H9 (cell line): Measurements from ENCODE around the gene AGXT. TPM values are rescaled to one million over a fixed set of nuclear protein-coding genes. Genes with fewer than 3 reads are reported as not detected.

Experiments
- DNase-seq: peaks from one replicate; pipeline ENCODE4 v3.0.0-alpha.2; 2017
- H2AFZ ChIP-seq: one replicate; pipeline ENCODE4 v1.6.1; 2013; ENCODE audit warnings: mild to moderate bottlenecking, low read length, control low read depth, moderate library complexity
- H2AK5ac ChIP-seq: 2 replicates; pipeline ENCODE4 v1.6.1; 2013; ENCODE audit warnings: low read length, control low read depth, mixed read lengths; ENCODE audit not compliant: insufficient read length
- H2BK120ac ChIP-seq: one replicate; pipeline ENCODE4 v1.6.1; 2013; ENCODE audit warnings: low read depth, mild to moderate bottlenecking, low read length, control low read depth, inconsistent platforms; ENCODE audit not compliant: poor library complexity, severe bottlenecking
- H2BK12ac ChIP-seq: 2 replicates; pipeline ENCODE4 v1.6.1; 2013; ENCODE audit warnings: low read length, control low read depth, mixed read lengths, low read depth; ENCODE audit not compliant: insufficient read length
- H2BK15ac ChIP-seq: 2 replicates; pipeline ENCODE4 v1.6.1; 2013; ENCODE audit warnings: low read depth, low read length, control low read depth
- H2BK20ac ChIP-seq: one replicate; pipeline ENCODE4 v1.6.1; 2013; ENCODE audit warnings: low read depth, mild to moderate bottlenecking, low read length, control low read depth, inconsistent platforms; ENCODE audit not compliant: poor library complexity, severe bottlenecking
- H2BK5ac ChIP-seq: 2 replicates; pipeline ENCODE4 v1.6.1; 2013; ENCODE audit warnings: low read length, control low read depth, mixed read lengths; ENCODE audit not compliant: insufficient read length
- H3K14ac ChIP-seq: 2 replicates; pipeline ENCODE4 v1.6.1; 2013; ENCODE audit warnings: low read length, control low read depth; ENCODE audit not compliant: insufficient read depth
- H3K18ac ChIP-seq: 2 replicates; pipeline ENCODE4 v1.6.1; 2013; ENCODE audit warnings: low read depth, mild to moderate bottlenecking, mixed read lengths, low read length, control low read depth; ENCODE audit not compliant: insufficient read length
- H3K23ac ChIP-seq: 2 replicates; pipeline ENCODE4 v1.6.1; 2013; ENCODE audit warnings: low read length, control low read depth, mixed read lengths, low read depth; ENCODE audit not compliant: insufficient read length
- H3K23me2 ChIP-seq: 2 replicates; pipeline ENCODE4 v1.6.1; 2013; ENCODE audit warnings: low read depth, mild to moderate bottlenecking, mixed read lengths, low read length, control low read depth; ENCODE audit not compliant: insufficient read length, poor library complexity, severe bottlenecking
- H3K27ac ChIP-seq: 2 replicates; pipeline ENCODE4 v1.5.1; 2013; ENCODE audit warnings: low read length, control low read depth, mixed read lengths, low read depth; ENCODE audit not compliant: insufficient read length
- H3K27me3 ChIP-seq: 2 replicates; pipeline ENCODE4 v1.6.1; 2013; ENCODE audit warnings: low read length, control low read depth, inconsistent platforms; ENCODE audit not compliant: insufficient read depth
- H3K4ac ChIP-seq: 2 replicates; pipeline ENCODE4 v1.6.1; 2013; ENCODE audit warnings: low read depth, mild to moderate bottlenecking, control low read depth, inconsistent platforms, low read length, moderate library complexity
- H3K4me1 ChIP-seq: 2 replicates; pipeline ENCODE4 v1.6.1; 2013; ENCODE audit warnings: low read length, control low read depth, inconsistent platforms; ENCODE audit not compliant: insufficient read depth
- H3K4me2 ChIP-seq: 2 replicates; pipeline ENCODE4 v1.6.1; 2013; ENCODE audit warnings: low read length, control low read depth, mixed read lengths; ENCODE audit not compliant: insufficient read length, insufficient read depth
- H3K56ac ChIP-seq: 2 replicates; pipeline ENCODE4 v1.6.1; 2013; ENCODE audit warnings: low read depth, mild to moderate bottlenecking, mixed read lengths, low read length, control low read depth; ENCODE audit not compliant: insufficient read length
- H3K79me1 ChIP-seq: 2 replicates; pipeline ENCODE4 v1.6.1; 2013; ENCODE audit warnings: low read depth, mild to moderate bottlenecking, moderate library complexity, low read length, control low read depth, inconsistent platforms; ENCODE audit not compliant: insufficient read depth, poor library complexity, severe bottlenecking
- H3K79me2 ChIP-seq: 2 replicates; pipeline ENCODE4 v1.6.1; 2013; ENCODE audit warnings: low read length, control low read depth, inconsistent platforms; ENCODE audit not compliant: insufficient read depth
- H3K9ac ChIP-seq: 2 replicates; pipeline ENCODE4 v1.6.1; 2013; ENCODE audit warnings: low read length, control low read depth, mixed read lengths; ENCODE audit not compliant: insufficient read length; ENCODE audit errors: extremely low read depth
- H3K9me3 ChIP-seq: one replicate; pipeline ENCODE4 v1.6.1; 2013; ENCODE audit warnings: low read depth, low read length, inconsistent platforms; ENCODE audit not compliant: control insufficient read depth
- H3T11ph ChIP-seq: one replicate; pipeline ENCODE4 v1.6.1; 2013; ENCODE audit warnings: mild to moderate bottlenecking, low read length, control low read depth, inconsistent platforms
- H4K20me1 ChIP-seq: one replicate; pipeline ENCODE4 v1.6.1; 2013; ENCODE audit not compliant: control insufficient read depth, insufficient read length, insufficient read depth
- H4K5ac ChIP-seq: 2 replicates; pipeline ENCODE4 v1.6.1; 2013; ENCODE audit warnings: low read depth, mild to moderate bottlenecking, mixed read lengths, low read length, control low read depth; ENCODE audit not compliant: insufficient read length
- H4K8ac ChIP-seq: replicated peaks from 2 replicates; pipeline ENCODE4 v1.6.1; 2013; ENCODE audit warnings: low read length, control low read depth, mixed read lengths, low read depth; ENCODE audit not compliant: insufficient read length
- H4K91ac ChIP-seq: 2 replicates; pipeline ENCODE4 v1.6.1; 2013; ENCODE audit warnings: low read depth, mild to moderate bottlenecking, moderate library complexity, mixed read lengths, low read length, control low read depth; ENCODE audit not compliant: insufficient read length
- H3K27ac Mint-ChIP-seq, 3 experiments: 2 replicates in 2 of 3; 3 replicates in 1 of 3; pipeline ENCODE4 v1.8.0; 2020 to 2021; ENCODE audit warnings: mixed read lengths in 3 of 3, mild to moderate bottlenecking in 1 of 3, moderate library complexity in 1 of 3
- H3K27me3 Mint-ChIP-seq: 2 replicates; pipeline ENCODE4 v1.8.0; 2021; ENCODE audit warnings: low read depth, mild to moderate bottlenecking, moderate library complexity, mixed read lengths
- H3K36me3 Mint-ChIP-seq, 3 experiments: 2 replicates in 2 of 3; 3 replicates in 1 of 3; pipeline ENCODE4 v1.8.0; 2020 to 2021; ENCODE audit warnings: low read depth in 3 of 3, mixed read lengths in 3 of 3; ENCODE audit not compliant: insufficient read depth in 1 of 3
- H3K4me1 Mint-ChIP-seq, 2 experiments: 2 replicates each; pipeline ENCODE4 v1.8.0; 2020; ENCODE audit warnings: mixed read lengths in 2 of 2
- H3K4me3 Mint-ChIP-seq, 2 experiments: 2 replicates in 1 of 2; 3 replicates in 1 of 2; pipeline ENCODE4 v1.8.0; 2020 to 2021; ENCODE audit warnings: mild to moderate bottlenecking in 2 of 2, mixed read lengths in 2 of 2, moderate library complexity in 1 of 2
- H3K9me3 Mint-ChIP-seq, 2 experiments: 2 replicates in 1 of 2; 3 replicates in 1 of 2; pipeline ENCODE4 v1.8.0; 2020; ENCODE audit warnings: mild to moderate bottlenecking in 2 of 2, mixed read lengths in 2 of 2, moderate library complexity in 1 of 2
- WGBS: extraction: QIAGEN DNeasy Blood & Tissue Kit; methylation state at CpG from one replicate; pipeline ENCODE4 v1.1.7; 2013; ENCODE audit warnings: missing lambda C conversion rate, low lambda C conversion rate, mixed read lengths; ENCODE audit not compliant: insufficient read length; ENCODE audit errors: extremely low coverage; 5-methylcytosine and 5-hydroxymethylcytosine counted together
- total RNA-seq: library from RNA; stranded (reverse); gene quantifications from 2 replicates; pipeline ENCODE4 v1.2.1, GENCODE V29; 2021
- TF ChIP-seq, protein P1 (sequence below): fragments of 200-600 bp; sonication (generic); conservative IDR thresholded peaks from 3 replicates; pipeline ENCODE4 v1.8.0; 2021; ENCODE audit warnings: antibody characterized with exemption, mild to moderate bottlenecking

Gene AGXT
- total RNA-seq, 1 experiment from 2014 or later: not detected

DNA sequence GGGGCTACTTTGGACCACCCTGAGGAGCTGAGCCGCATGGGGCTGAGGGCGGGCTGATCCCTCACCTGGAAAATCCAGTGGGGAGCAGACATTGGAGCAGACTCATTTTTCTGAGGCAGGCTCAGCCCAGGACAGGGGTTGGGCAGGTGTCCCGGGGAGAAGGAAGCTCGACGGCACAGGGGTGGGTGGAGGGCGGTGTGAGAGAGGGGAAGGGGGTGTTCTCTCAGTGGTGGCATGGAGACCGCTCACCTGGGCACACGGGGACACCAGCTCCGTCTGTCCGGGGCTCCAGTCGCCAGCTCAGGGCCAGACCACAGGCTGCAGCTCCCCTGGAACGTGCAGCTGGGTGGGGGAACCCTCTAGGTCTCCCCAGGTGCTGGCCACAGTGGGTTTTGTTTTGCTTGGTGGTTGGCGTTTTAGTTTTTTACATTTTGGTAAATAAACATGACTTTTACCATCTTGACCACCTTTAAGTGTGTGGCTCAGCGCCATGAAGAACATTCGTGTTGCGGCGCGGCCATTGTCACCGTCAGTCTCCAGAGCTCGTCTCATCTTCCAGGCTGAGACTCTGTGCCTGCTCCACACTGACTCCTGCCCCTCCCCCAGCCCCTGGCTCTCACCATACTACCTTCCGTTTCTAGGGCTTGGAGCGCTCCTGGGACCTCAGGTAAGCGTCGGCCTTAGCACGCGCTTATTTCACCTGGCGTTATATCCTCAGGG lies 31.7 kb downstream of the AGXT start:
- WGBS: no CpG with 5 or more reads among the region's 27 CpGs

More for the DNA sequence above, 31.7 kb downstream of the AGXT start:
- no peaks in the 10 kb centered on the region for H3K79me2 ChIP-seq
- Mint-ChIP-seq H3K27ac (no peak overlapping the region), H3K4me3 (no peak overlapping the region), H3K9me3 (peaks cover 12% of the 10 kb centered on the region in 2 experiments), H3K36me3 (peaks cover 3 to 10% (median 5%) of the 10 kb centered on the region in 3 experiments; a peak in 5 of 7 replicates), H3K4me1 (peaks cover 7 to 16% of the 10 kb centered on the region in 2 experiments), H3K27me3 (peaks cover 8% of the 10 kb centered on the region)
- no peak overlapping the region for H3K18ac ChIP-seq
- no peak overlapping the region for H2BK5ac ChIP-seq
- no peak overlapping the region for H4K5ac ChIP-seq
- H2BK12ac ChIP-seq: no peak overlapping the region
- no peak for DNase-seq
- no peaks in the 10 kb centered on the region for H3K27me3 ChIP-seq
- no peaks in the 10 kb centered on the region for H3K4me1 ChIP-seq
- TF ChIP-seq, protein P1, sequence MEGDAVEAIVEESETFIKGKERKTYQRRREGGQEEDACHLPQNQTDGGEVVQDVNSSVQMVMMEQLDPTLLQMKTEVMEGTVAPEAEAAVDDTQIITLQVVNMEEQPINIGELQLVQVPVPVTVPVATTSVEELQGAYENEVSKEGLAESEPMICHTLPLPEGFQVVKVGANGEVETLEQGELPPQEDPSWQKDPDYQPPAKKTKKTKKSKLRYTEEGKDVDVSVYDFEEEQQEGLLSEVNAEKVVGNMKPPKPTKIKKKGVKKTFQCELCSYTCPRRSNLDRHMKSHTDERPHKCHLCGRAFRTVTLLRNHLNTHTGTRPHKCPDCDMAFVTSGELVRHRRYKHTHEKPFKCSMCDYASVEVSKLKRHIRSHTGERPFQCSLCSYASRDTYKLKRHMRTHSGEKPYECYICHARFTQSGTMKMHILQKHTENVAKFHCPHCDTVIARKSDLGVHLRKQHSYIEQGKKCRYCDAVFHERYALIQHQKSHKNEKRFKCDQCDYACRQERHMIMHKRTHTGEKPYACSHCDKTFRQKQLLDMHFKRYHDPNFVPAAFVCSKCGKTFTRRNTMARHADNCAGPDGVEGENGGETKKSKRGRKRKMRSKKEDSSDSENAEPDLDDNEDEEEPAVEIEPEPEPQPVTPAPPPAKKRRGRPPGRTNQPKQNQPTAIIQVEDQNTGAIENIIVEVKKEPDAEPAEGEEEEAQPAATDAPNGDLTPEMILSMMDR: no peak
- H4K91ac ChIP-seq: no peak overlapping the region
- no peaks in the 10 kb centered on the region for H3K9me3 ChIP-seq
- no peak overlapping the region for H2BK120ac ChIP-seq
- H3K23me2 ChIP-seq: no peaks in the 10 kb centered on the region
- H2BK20ac ChIP-seq: no peak overlapping the region
- H3K9ac ChIP-seq: no peak overlapping the region
- H3K14ac ChIP-seq: no peak overlapping the region; the same call in 1 of the 2 replicates
- H4K20me1 ChIP-seq: no peaks in the 10 kb centered on the region
- no peak overlapping the region for H3T11ph ChIP-seq
- no peak overlapping the region for H3K4ac ChIP-seq
- H3K56ac ChIP-seq: no peak overlapping the region
- H4K8ac ChIP-seq: no peak overlapping the region
- H2AFZ ChIP-seq: no peak overlapping the region
- no peak overlapping the region for H3K4me2 ChIP-seq
- no peak overlapping the region for H2AK5ac ChIP-seq
- H3K79me1 ChIP-seq: no peaks in the 10 kb centered on the region
- H3K23ac ChIP-seq: no peak overlapping the region
- no peak overlapping the region for H2BK15ac ChIP-seq
- H3K27ac ChIP-seq: no peak overlapping the region
